ENCODE results near the gene THRB.

The THRB gene

GRCh38 chr3:24494618-24495325 is at the start of gene THRB:
Gene THRB (minus strand): TSS chr3:24494850.
- Mint-ChIP-seq H3K9me3 (no peaks in the 10 kb centered on the region), H3K36me3 (ENCODE audit: low read depth) (no peaks in the 10 kb centered on the region), H3K4me3 (peak within 1 kb of the TSS; percentile 65), H3K27me3 (peaks cover 70% of the 10 kb centered on the region), H3K4me1 (ENCODE audit: low read depth) (peaks cover 12% of the 10 kb centered on the region), H3K27ac (no peak within 1 kb of the TSS)

GRCh38 chr3:24541935-24542334 is 47.3 kb upstream of the THRB start:
- Mint-ChIP-seq H3K27ac (no peak overlapping the region), H3K36me3 (ENCODE audit: low read depth) (no peaks in the 10 kb centered on the region), H3K27me3 (no peaks in the 10 kb centered on the region), H3K4me3 (no peak overlapping the region), H3K4me1 (ENCODE audit: low read depth) (no peaks in the 10 kb centered on the region), H3K9me3 (no peaks in the 10 kb centered on the region)

- no peaks in the 10 kb centered on the region for H3K27me3 Mint-ChIP-seq
- H3K27ac Mint-ChIP-seq, result no peak overlapping the region
- H3K9me3 Mint-ChIP-seq, result no peaks in the 10 kb centered on the region
- no peak overlapping the region for H3K4me3 Mint-ChIP-seq
- H3K36me3 Mint-ChIP-seq (ENCODE audit: low read depth), result no peaks in the 10 kb centered on the region
- no peaks in the 10 kb centered on the region for H3K4me1 Mint-ChIP-seq (ENCODE audit: low read depth)
Measured at GRCh38 chr3:24540821-24541220, 46.2 kb upstream of the THRB start.

GRCh38 chr3:24539699-24540098 is 45.0 kb upstream of the THRB start:
- H3K27ac Mint-ChIP-seq, result no peak overlapping the region
- H3K4me3 Mint-ChIP-seq, result no peak overlapping the region
- no peaks in the 10 kb centered on the region for H3K9me3 Mint-ChIP-seq
- no peaks in the 10 kb centered on the region for H3K4me1 Mint-ChIP-seq (ENCODE audit: low read depth)
- H3K36me3 Mint-ChIP-seq (ENCODE audit: low read depth), result no peaks in the 10 kb centered on the region
- H3K27me3 Mint-ChIP-seq, result no peaks in the 10 kb centered on the region

- Mint-ChIP-seq H3K4me3 (no peak overlapping the region), H3K27ac (no peak overlapping the region), H3K9me3 (no peaks in the 10 kb centered on the region), H3K4me1 (ENCODE audit: low read depth) (no peaks in the 10 kb centered on the region), H3K27me3 (no peaks in the 10 kb centered on the region), H3K36me3 (ENCODE audit: low read depth) (no peaks in the 10 kb centered on the region)
Measured at GRCh38 chr3:24538891-24539290, 44.2 kb upstream of the THRB start.

- Mint-ChIP-seq H3K27ac (no peak overlapping the region), H3K4me3 (no peak overlapping the region), H3K4me1 (ENCODE audit: low read depth) (no peaks in the 10 kb centered on the region), H3K27me3 (peaks cover 4% of the 10 kb centered on the region), H3K9me3 (no peaks in the 10 kb centered on the region), H3K36me3 (ENCODE audit: low read depth) (no peaks in the 10 kb centered on the region)
Measured at GRCh38 chr3:24533561-24534193, 39.0 kb upstream of the THRB start.

GRCh38 chr3:24530471-24530870 is 35.8 kb upstream of the THRB start:
- Mint-ChIP-seq H3K27me3 (peaks cover 4% of the 10 kb centered on the region), H3K9me3 (no peaks in the 10 kb centered on the region), H3K4me3 (no peak overlapping the region), H3K4me1 (ENCODE audit: low read depth) (no peaks in the 10 kb centered on the region), H3K27ac (no peak overlapping the region), H3K36me3 (ENCODE audit: low read depth) (no peaks in the 10 kb centered on the region)

GRCh38 chr3:24529210-24529609 is 34.6 kb upstream of the THRB start:
- Mint-ChIP-seq H3K4me3 (no peak overlapping the region), H3K27ac (no peak overlapping the region), H3K36me3 (ENCODE audit: low read depth) (no peaks in the 10 kb centered on the region), H3K27me3 (peaks cover 4% of the 10 kb centered on the region), H3K9me3 (no peaks in the 10 kb centered on the region), H3K4me1 (ENCODE audit: low read depth) (no peaks in the 10 kb centered on the region)

- Mint-ChIP-seq H3K4me3 (no peak overlapping the region), H3K36me3 (ENCODE audit: low read depth) (no peaks in the 10 kb centered on the region), H3K4me1 (ENCODE audit: low read depth) (peaks cover 3% of the 10 kb centered on the region), H3K27ac (no peak overlapping the region), H3K9me3 (no peaks in the 10 kb centered on the region), H3K27me3 (peaks cover 18% of the 10 kb centered on the region)
Measured at GRCh38 chr3:24526640-24527212, 32.1 kb upstream of the THRB start.

GRCh38 chr3:24525557-24525956 is 30.9 kb upstream of the THRB start:
- H3K4me3 Mint-ChIP-seq, result no peak overlapping the region
- no peaks in the 10 kb centered on the region for H3K36me3 Mint-ChIP-seq (ENCODE audit: low read depth)
- peaks cover 8% of the 10 kb centered on the region for H3K4me1 Mint-ChIP-seq (ENCODE audit: low read depth)
- H3K27ac Mint-ChIP-seq, result no peak overlapping the region
- H3K9me3 Mint-ChIP-seq, result no peaks in the 10 kb centered on the region
- peaks cover 24% of the 10 kb centered on the region for H3K27me3 Mint-ChIP-seq

- Mint-ChIP-seq H3K4me1 (ENCODE audit: low read depth) (peaks cover 8% of the 10 kb centered on the region), H3K9me3 (no peaks in the 10 kb centered on the region), H3K36me3 (ENCODE audit: low read depth) (no peaks in the 10 kb centered on the region), H3K27ac (no peak overlapping the region), H3K27me3 (peaks cover 29% of the 10 kb centered on the region), H3K4me3 (no peak overlapping the region)
Measured at GRCh38 chr3:24525022-24525421, 30.4 kb upstream of the THRB start.

- no peaks in the 10 kb centered on the region for H3K36me3 Mint-ChIP-seq (ENCODE audit: low read depth)
- H3K9me3 Mint-ChIP-seq, result no peaks in the 10 kb centered on the region
- H3K27me3 Mint-ChIP-seq, result peaks cover 38% of the 10 kb centered on the region
- H3K4me3 Mint-ChIP-seq, result no peak overlapping the region
- H3K4me1 Mint-ChIP-seq (ENCODE audit: low read depth), result peaks cover 8% of the 10 kb centered on the region
- no peak overlapping the region for H3K27ac Mint-ChIP-seq
Measured at GRCh38 chr3:24523988-24524727, 29.5 kb upstream of the THRB start.

GRCh38 chr3:24523215-24523614 is 28.6 kb upstream of the THRB start:
- no peak overlapping the region for H3K27ac Mint-ChIP-seq
- peaks cover 8% of the 10 kb centered on the region for H3K4me1 Mint-ChIP-seq (ENCODE audit: low read depth)
- H3K9me3 Mint-ChIP-seq, result no peaks in the 10 kb centered on the region
- no peak overlapping the region for H3K4me3 Mint-ChIP-seq
- no peaks in the 10 kb centered on the region for H3K36me3 Mint-ChIP-seq (ENCODE audit: low read depth)
- peaks cover 47% of the 10 kb centered on the region for H3K27me3 Mint-ChIP-seq

GRCh38 chr3:24522146-24522579 is 27.5 kb upstream of the THRB start:
- Mint-ChIP-seq H3K27me3 (peaks cover 54% of the 10 kb centered on the region), H3K27ac (no peak overlapping the region), H3K9me3 (no peaks in the 10 kb centered on the region), H3K36me3 (ENCODE audit: low read depth) (no peaks in the 10 kb centered on the region), H3K4me3 (no peak overlapping the region), H3K4me1 (ENCODE audit: low read depth) (peaks cover 8% of the 10 kb centered on the region)

Data from stimulated activated naive CD8-positive, alpha-beta T cell treated with anti-CD3 and anti-CD28 coated beads, Interleukin-15, Interleukin-2, amounts not matched to agents 100 ng/mL and 50 ng/mL, for 24 hours (primary cell).